Kidney capillary endothelial cell (primary cell): ENCODE data around the gene AP5S1.
A peak's percentile ranks its signal among the peaks of the same experiment; 100 is the strongest.

Experiments
- DNase-seq: peaks from one replicate; pipeline ENCODE4 v3.0.0-alpha.2; 2018; ENCODE audit warnings: low spot score

The AP5S1 gene, protein sequence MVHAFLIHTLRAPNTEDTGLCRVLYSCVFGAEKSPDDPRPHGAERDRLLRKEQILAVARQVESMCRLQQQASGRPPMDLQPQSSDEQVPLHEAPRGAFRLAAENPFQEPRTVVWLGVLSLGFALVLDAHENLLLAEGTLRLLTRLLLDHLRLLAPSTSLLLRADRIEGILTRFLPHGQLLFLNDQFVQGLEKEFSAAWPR

GRCh38 chr20:3820048-3820900 is at the start of gene AP5S1:
TSS of gene AP5S1 (plus strand) at chr20:3820547. CDS start at chr20:3822118, 1,571 bp downstream.
- DNase-seq = peak; percentile 93

- DNase-seq = no peak
These were observed 48.7 kb upstream of the AP5S1 start for GRCh38 chr20:3771552-3772058.

DNA sequence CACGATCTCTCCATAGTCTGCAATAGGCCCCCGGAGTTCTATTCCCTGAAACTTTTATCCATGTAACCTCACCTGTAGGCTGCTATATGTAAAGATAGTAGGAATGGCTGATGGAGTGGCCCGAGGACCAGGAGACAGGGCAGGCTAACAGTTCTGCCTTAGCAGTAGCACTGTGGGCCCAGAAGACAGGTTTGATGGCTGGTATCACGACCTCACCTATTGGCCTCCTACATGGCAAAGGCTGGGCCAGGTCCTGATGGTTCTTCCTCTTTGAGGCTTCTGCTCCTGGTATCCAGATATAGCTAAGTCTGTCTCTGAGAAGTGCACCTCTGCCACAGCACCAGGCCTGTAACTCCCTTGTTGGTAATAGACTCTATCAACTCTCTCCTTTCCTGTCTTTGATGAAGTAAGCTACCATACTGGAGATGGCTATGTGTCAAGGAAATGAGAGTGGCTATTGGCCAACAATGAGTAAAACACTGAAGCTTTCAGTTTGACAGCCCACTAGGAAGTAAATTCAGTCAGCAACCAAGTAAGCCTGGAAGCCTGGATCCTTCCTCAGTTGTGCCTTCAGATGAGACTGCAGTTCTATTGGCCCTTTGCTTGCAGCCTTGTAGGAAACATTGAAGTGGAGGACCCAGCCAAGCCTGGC is 44.8 kb upstream of the AP5S1 start:
- no peak for DNase-seq

DNA sequence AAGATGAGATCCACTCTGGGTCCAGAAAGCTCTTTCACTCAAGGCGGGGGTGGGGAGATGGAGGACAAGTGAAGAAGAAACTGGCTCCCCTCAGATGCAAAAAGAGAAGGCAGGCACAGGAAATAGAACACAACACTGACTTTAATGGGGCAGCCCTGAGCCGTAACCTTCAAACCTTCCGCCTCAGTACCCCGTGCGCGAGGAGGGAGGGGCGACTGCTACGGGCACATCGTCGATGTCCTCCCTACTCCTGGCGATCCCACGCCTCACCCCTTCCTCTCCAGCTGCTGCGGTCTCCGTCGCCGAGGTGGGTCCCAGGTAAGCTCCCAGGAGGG is 43.0 kb upstream of the AP5S1 start:
- DNase-seq = no peak

GRCh38 chr20:3777716-3778629 is 42.4 kb upstream of the AP5S1 start:
- no peak for DNase-seq

- DNase-seq = no peak
These were observed 41.4 kb upstream of the AP5S1 start for GRCh38 chr20:3778976-3779375.

- peak; percentile 92 for DNase-seq
These were observed 39.0 kb upstream of the AP5S1 start, which contains the start of gene SPEF1 for GRCh38 chr20:3781153-3781910. TSS of gene SPEF1 (minus strand) at chr20:3781448. CDS start at chr20:3781287, 161 bp downstream.

GRCh38 chr20:3782597-3782996 is 37.8 kb upstream of the AP5S1 start:
- no peak for DNase-seq

GRCh38 chr20:3783068-3783489 is 37.3 kb upstream of the AP5S1 start:
- DNase-seq = no peak

GRCh38 chr20:3783511-3784195 is 36.7 kb upstream of the AP5S1 start:
- no peak for DNase-seq

DNA sequence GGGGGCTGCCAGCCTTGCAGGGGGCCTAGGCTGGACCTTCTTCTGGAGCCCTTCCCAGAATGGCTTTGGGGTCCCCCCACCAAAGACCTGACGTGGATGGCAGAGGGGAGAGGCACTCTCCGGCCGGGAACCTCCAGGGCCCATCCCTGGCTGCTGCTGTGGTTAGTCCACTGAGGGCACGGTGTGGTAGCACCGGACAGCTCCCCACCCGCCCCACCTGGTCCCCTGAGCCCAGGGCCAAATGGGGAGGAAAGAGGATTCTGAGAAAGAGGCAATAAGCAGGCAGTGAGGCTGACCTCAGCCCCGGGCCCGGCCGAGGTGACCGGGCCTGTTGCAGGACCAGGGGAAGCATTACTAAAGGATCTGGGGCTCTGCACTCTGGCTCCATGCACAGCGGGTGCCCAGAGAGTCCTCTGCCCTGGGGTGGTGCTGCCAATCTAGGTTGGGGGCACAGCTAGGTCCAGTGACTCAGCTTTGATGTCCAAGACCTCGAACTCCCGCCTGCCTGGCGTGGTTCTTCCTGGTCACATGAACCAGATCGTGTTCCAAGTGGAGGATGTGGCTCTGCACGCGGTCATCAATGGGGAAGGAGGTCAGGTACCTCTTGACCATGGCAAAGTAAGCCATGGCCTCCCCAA is 36.0 kb upstream of the AP5S1 start:
- no peak for DNase-seq

DNA sequence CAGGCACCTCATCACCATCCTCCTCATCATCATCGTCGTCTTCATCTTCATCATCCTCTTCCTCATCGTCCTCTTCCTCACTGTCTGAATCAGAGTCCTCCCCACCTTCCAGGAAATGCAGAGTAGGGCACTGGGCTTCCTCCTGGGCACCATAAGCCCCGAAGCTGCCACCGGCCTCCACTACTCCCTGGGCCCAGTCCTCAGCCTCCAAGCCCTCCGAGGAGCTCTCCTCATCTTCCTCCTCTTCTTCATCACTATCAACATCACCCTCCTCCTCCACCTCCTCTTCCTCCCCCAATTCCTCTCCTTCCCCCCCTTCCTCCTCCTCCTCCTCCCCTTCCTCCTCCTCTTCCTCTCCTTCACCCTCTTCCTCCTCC is 35.5 kb upstream of the AP5S1 start:
- no peak for DNase-seq

GRCh38 chr20:3785240-3786125 is 34.9 kb upstream of the AP5S1 start:
- peak; percentile 52 for DNase-seq

GRCh38 chr20:3786126-3786484 is 34.2 kb upstream of the AP5S1 start:
- DNase-seq = peak; percentile 41

DNA sequence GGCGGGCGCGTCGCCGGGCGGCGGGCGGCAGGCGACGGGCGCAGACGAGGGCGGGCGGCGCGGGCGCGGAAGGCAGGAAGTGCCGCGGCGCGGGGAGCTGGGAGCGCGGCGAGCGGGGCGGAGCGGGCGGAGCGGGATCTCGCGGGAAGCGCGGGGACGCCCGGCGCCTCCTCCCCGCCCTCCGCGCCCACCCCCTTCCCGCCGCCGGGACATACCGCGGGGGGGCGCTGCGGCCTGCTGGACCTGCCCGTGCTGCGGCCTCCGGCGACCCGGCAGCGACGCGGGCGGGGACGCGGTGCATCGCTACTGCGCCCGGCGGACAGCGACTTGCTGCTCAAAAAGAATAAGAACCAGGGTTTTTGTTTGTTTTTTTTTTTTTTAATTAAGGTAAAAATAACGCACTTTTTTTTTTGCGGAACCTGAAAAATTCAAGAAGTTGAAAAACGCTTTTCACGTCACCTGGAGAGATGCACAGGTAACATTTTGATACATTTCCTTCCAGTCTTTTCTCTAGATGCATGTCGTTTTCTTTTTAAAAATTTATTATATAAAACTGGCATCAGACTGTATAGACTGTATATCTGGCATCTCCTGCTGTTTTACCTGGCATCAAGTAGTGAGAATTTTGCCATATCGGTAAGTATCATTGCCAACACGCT is 33.6 kb upstream of the AP5S1 start, which contains the start of gene CENPB:
Gene CENPB (minus strand): TSS at position 76 of the 659 bp plus-strand sequence. CDS start 257 bp downstream, outside the sequence.
- peak; percentile 81 for DNase-seq

GRCh38 chr20:3787324-3788014 is 32.9 kb upstream of the AP5S1 start:
- no peak for DNase-seq

DNA sequence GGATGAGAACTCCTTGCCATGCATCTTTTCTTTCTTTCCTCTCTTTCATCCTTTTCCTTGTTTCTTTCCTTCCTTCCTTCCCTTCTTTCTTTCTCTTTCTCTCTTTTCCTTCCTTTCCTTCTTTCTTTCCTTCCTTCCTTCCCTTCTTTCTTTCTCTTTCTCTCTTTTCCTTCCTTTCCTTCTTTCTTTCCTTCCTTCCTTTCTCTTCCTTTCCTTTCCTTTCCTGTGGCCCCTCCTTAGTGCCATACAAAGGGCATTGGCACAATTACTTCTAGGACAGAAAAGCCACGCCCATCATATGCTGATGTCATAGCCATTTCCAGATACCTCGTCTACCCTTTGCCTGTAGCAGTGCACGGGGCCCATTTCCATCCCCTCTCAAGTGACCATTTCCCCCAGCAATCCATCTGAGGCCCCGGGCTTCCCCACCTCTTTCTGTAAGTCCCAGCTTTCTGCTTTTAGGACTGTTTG is 31.6 kb upstream of the AP5S1 start:
- no peak for DNase-seq
